ENCODE results near the gene PAK4.
"Not testable (repeated sequence)": the region's sequence is repeated elsewhere in the genome, so short reads cannot be mapped to it uniquely, and the experiment has no call there.

Gene PAK4

GRCh38 chr19:39125554-39126311 is at the start of gene PAK4:
Gene PAK4 (plus strand): TSS chr19:39125786. CDS start chr19:39169554, 43,768 bp downstream.
- peak; percentile 71 for DNase-seq

GRCh38 chr19:39077323-39077722 is 48.3 kb upstream of the PAK4 start:
- no peak for DNase-seq

GRCh38 chr19:39078436-39079200 is 47.0 kb upstream of the PAK4 start:
- no peak for DNase-seq

- DNase-seq = no peak
Measured at GRCh38 chr19:39080431-39080830, 45.2 kb upstream of the PAK4 start.

- DNase-seq = no peak
Measured at GRCh38 chr19:39082167-39082566, 43.4 kb upstream of the PAK4 start.

GRCh38 chr19:39082745-39083598 is 42.6 kb upstream of the PAK4 start:
- DNase-seq = no peak

GRCh38 chr19:39083599-39083982 is 42.0 kb upstream of the PAK4 start:
- DNase-seq = no peak

GRCh38 chr19:39083983-39084731 is 41.4 kb upstream of the PAK4 start, which contains the start of gene ACP7:
Gene ACP7 (plus strand): TSS chr19:39084368. CDS start chr19:39085270, 902 bp downstream.
- DNase-seq = no peak

GRCh38 chr19:39084732-39085080 is 40.9 kb upstream of the PAK4 start:
- DNase-seq = no peak

GRCh38 chr19:39085392-39085791 is 40.2 kb upstream of the PAK4 start:
- no peak for DNase-seq

GRCh38 chr19:39086386-39086785 is 39.2 kb upstream of the PAK4 start:
- DNase-seq = no peak

- DNase-seq = no peak
Measured at GRCh38 chr19:39087907-39088686, 37.5 kb upstream of the PAK4 start.

GRCh38 chr19:39090016-39090415 is 35.6 kb upstream of the PAK4 start:
- DNase-seq = not testable (repeated sequence)

- DNase-seq = no peak
Measured at GRCh38 chr19:39090881-39091280, 34.7 kb upstream of the PAK4 start.

GRCh38 chr19:39095799-39096540 is 29.6 kb upstream of the PAK4 start:
- not testable (repeated sequence) for DNase-seq

- DNase-seq = no peak
Measured at GRCh38 chr19:39097299-39097698, 28.3 kb upstream of the PAK4 start.

- no peak for DNase-seq
Measured at GRCh38 chr19:39097721-39098120, 27.9 kb upstream of the PAK4 start.

GRCh38 chr19:39098365-39099269 is 27.0 kb upstream of the PAK4 start:
- DNase-seq = no peak

GRCh38 chr19:39099341-39099740 is 26.2 kb upstream of the PAK4 start:
- no peak for DNase-seq
